HepG2 (cell line): ENCODE data around the gene PCBD2. TPM values are rescaled to one million over a fixed set of nuclear protein-coding genes. Genes with fewer than 3 reads are reported as not detected.
A peak's percentile ranks its signal among the peaks of the same experiment; 100 is the strongest.

Experiments
- CAMTA2 ChIP-seq: sonication (generic); formaldehyde crosslinking; IDR thresholded peaks from 2 replicates; pipeline ENCODE4 v1.4.0; 2020; ENCODE audit warnings: mild to moderate bottlenecking, missing genetic modification reagents, borderline replicate concordance
- JUNB ChIP-seq: sonication (generic); formaldehyde crosslinking; IDR thresholded peaks from 2 replicates; pipeline ENCODE4 v1.8.0; 2022; ENCODE audit warnings: missing genetic modification reagents, mild to moderate bottlenecking, borderline replicate concordance
- NR2F2 ChIP-seq: IDR thresholded peaks from 2 replicates; pipeline ENCODE4 v1.6.1; 2012; ENCODE audit warnings: low read depth, inconsistent platforms, borderline replicate concordance
- RXRA ChIP-seq: sonication (generic); formaldehyde crosslinking; IDR thresholded peaks from 2 replicates; pipeline ENCODE4 v1.5.1; 2020; ENCODE audit warnings: missing genetic modification reagents
- ZFP41 ChIP-seq: sonication (generic); formaldehyde crosslinking; IDR thresholded peaks from 2 replicates; pipeline ENCODE4 v1.4.0; 2020; ENCODE audit warnings: mild to moderate bottlenecking, missing genetic modification reagents, borderline replicate concordance
- ZKSCAN8 ChIP-seq: IDR thresholded peaks from 2 replicates; pipeline ENCODE4 v1.6.1; 2016; ENCODE audit warnings: borderline replicate concordance, missing genetic modification reagents, missing compliant biosample characterization
- ZNF660 ChIP-seq: sonication (generic); formaldehyde crosslinking; IDR thresholded peaks from 2 replicates; pipeline ENCODE4 v1.5.1; 2020; ENCODE audit warnings: mild to moderate bottlenecking, low read depth, missing genetic modification reagents, borderline replicate concordance
- ZNF720 ChIP-seq: sonication (generic); formaldehyde crosslinking; IDR thresholded peaks from 2 replicates; pipeline ENCODE4 v1.4.0; 2020; ENCODE audit warnings: missing genetic modification reagents
- ZNF780A ChIP-seq: sonication (generic); formaldehyde crosslinking; IDR thresholded peaks from 2 replicates; pipeline ENCODE4 v1.8.0; 2022; ENCODE audit warnings: mild to moderate bottlenecking, missing genetic modification reagents, moderate library complexity
- polyA plus RNA-seq, 8 experiments: library from polyadenylated mRNA; depleted of rRNA in 3 of 8; stranded (reverse) in 7 of 8; unstranded in 1 of 8; fragments of >200 nt; fragmentation: Illumina TruSeq in 4 of 8; extraction: Trizol in 4 of 8; gene quantifications; 2 replicates each; pipeline versions ENCODE4 v1.2.1 to v1.2.3, GENCODE V29; 2011 to 2016; ENCODE audit warnings: low read depth in 4 of 8, missing spikeins in 1 of 8, mixed read lengths in 1 of 8; ENCODE audit not compliant: insufficient read depth in 1 of 8
- total RNA-seq, 5 experiments: library from RNA; depleted of rRNA; stranded (reverse); fragments of >200 nt; fragmentation: Illumina TruSeq; extraction: Trizol; gene quantifications; 2 replicates each; pipeline ENCODE4 v1.2.3, GENCODE V29; 2016; ENCODE audit warnings: low read depth in 1 of 5
- TF ChIP-seq, protein P1 (sequence below): sonication (generic); formaldehyde crosslinking; IDR thresholded peaks from 2 replicates; pipeline ENCODE4 v1.5.0; 2020; ENCODE audit warnings: mild to moderate bottlenecking, missing genetic modification reagents, borderline replicate concordance
- TF ChIP-seq, protein P2 (sequence below): sonication (generic); formaldehyde crosslinking; IDR thresholded peaks from 2 replicates; pipeline ENCODE4 v1.4.0; 2020; ENCODE audit warnings: mild to moderate bottlenecking, missing genetic modification reagents
- TF ChIP-seq, protein P3 (sequence below): sonication (generic); formaldehyde crosslinking; IDR thresholded peaks from 2 replicates; pipeline ENCODE4 v1.8.0; 2022; ENCODE audit warnings: missing genetic modification reagents, mild to moderate bottlenecking, moderate library complexity, borderline replicate concordance
- TF ChIP-seq, protein P4 (sequence below): sonication (generic); formaldehyde crosslinking; IDR thresholded peaks from 2 replicates; pipeline ENCODE4 v1.5.0; 2020; ENCODE audit warnings: missing genetic modification reagents, mild to moderate bottlenecking, borderline replicate concordance

Gene PCBD2
- total and polyA plus RNA-seq, 2 of the 13 experiments (the other 11 are each of a cell fraction or from before 2014, with no cell fraction given): 5.5 to 12.0 TPM

DNA sequence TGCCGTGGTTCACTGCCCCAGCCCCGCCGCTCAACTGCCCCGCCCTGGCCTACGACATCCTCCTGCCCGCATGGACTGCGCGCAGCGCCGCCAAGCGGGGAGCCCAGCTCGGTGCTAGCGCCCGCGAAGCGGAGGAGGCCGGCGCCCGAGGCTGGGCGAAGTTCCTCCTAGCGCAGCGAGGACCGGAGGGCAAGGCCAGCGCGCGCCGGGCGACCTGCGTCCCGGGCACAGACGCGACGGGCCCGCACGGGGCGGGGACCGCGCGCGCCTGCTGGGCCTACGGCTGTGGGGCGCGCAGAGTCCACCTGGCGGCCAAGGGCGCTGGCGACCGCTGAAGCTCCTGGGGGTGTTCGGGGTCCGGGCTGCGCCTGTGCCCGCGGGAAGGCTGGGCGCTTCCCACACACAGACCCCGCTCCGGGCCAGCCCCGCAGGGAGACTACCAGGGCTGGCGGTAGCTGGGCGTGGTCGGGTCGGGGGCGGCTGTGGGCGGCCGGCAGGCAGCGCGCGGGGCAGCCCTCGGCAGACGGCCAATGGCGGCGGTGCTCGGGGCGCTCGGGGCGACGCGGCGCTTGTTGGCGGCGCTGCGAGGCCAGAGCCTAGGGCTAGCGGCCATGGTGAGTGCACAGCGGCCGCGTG is at the start of gene PCBD2 (continued):
- TF ChIP-seq, protein P1, sequence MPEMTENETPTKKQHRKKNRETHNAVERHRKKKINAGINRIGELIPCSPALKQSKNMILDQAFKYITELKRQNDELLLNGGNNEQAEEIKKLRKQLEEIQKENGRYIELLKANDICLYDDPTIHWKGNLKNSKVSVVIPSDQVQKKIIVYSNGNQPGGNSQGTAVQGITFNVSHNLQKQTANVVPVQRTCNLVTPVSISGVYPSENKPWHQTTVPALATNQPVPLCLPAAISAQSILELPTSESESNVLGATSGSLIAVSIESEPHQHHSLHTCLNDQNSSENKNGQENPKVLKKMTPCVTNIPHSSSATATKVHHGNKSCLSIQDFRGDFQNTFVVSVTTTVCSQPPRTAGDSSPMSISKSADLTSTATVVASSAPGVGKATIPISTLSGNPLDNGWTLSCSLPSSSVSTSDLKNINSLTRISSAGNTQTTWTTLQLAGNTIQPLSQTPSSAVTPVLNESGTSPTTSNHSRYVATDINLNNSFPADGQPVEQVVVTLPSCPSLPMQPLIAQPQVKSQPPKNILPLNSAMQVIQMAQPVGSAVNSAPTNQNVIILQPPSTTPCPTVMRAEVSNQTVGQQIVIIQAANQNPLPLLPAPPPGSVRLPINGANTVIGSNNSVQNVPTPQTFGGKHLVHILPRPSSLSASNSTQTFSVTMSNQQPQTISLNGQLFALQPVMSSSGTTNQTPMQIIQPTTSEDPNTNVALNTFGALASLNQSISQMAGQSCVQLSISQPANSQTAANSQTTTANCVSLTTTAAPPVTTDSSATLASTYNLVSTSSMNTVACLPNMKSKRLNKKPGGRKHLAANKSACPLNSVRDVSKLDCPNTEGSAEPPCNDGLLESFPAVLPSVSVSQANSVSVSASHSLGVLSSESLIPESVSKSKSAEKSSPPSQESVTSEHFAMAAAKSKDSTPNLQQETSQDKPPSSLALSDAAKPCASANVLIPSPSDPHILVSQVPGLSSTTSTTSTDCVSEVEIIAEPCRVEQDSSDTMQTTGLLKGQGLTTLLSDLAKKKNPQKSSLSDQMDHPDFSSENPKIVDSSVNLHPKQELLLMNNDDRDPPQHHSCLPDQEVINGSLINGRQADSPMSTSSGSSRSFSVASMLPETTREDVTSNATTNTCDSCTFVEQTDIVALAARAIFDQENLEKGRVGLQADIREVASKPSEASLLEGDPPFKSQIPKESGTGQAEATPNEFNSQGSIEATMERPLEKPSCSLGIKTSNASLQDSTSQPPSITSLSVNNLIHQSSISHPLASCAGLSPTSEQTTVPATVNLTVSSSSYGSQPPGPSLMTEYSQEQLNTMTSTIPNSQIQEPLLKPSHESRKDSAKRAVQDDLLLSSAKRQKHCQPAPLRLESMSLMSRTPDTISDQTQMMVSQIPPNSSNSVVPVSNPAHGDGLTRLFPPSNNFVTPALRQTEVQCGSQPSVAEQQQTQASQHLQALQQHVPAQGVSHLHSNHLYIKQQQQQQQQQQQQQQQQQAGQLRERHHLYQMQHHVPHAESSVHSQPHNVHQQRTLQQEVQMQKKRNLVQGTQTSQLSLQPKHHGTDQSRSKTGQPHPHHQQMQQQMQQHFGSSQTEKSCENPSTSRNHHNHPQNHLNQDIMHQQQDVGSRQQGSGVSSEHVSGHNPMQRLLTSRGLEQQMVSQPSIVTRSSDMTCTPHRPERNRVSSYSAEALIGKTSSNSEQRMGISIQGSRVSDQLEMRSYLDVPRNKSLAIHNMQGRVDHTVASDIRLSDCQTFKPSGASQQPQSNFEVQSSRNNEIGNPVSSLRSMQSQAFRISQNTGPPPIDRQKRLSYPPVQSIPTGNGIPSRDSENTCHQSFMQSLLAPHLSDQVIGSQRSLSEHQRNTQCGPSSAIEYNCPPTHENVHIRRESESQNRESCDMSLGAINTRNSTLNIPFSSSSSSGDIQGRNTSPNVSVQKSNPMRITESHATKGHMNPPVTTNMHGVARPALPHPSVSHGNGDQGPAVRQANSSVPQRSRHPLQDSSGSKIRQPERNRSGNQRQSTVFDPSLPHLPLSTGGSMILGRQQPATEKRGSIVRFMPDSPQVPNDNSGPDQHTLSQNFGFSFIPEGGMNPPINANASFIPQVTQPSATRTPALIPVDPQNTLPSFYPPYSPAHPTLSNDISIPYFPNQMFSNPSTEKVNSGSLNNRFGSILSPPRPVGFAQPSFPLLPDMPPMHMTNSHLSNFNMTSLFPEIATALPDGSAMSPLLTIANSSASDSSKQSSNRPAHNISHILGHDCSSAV (CRISPR knock-in tag): no peak
- peak; percentile 75 for TF ChIP-seq CAMTA2 (CRISPR knock-in tag)
- TF ChIP-seq, protein P2, sequence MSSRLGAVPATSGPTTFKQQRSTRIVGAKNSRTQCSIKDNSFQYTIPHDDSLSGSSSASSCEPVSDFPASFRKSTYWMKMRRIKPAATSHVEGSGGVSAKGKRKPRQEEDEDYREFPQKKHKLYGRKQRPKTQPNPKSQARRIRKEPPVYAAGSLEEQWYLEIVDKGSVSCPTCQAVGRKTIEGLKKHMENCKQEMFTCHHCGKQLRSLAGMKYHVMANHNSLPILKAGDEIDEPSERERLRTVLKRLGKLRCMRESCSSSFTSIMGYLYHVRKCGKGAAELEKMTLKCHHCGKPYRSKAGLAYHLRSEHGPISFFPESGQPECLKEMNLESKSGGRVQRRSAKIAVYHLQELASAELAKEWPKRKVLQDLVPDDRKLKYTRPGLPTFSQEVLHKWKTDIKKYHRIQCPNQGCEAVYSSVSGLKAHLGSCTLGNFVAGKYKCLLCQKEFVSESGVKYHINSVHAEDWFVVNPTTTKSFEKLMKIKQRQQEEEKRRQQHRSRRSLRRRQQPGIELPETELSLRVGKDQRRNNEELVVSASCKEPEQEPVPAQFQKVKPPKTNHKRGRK (CRISPR knock-in tag): no peak
- TF ChIP-seq, protein P3, sequence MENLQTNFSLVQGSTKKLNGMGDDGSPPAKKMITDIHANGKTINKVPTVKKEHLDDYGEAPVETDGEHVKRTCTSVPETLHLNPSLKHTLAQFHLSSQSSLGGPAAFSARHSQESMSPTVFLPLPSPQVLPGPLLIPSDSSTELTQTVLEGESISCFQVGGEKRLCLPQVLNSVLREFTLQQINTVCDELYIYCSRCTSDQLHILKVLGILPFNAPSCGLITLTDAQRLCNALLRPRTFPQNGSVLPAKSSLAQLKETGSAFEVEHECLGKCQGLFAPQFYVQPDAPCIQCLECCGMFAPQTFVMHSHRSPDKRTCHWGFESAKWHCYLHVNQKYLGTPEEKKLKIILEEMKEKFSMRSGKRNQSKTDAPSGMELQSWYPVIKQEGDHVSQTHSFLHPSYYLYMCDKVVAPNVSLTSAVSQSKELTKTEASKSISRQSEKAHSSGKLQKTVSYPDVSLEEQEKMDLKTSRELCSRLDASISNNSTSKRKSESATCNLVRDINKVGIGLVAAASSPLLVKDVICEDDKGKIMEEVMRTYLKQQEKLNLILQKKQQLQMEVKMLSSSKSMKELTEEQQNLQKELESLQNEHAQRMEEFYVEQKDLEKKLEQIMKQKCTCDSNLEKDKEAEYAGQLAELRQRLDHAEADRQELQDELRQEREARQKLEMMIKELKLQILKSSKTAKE (CRISPR knock-in tag): 0 out of 2 replicates have a peak, but pooled peaks have one; percentile 66
- TF ChIP-seq ZNF660: no peak
- no peak for TF ChIP-seq ZNF720 (CRISPR knock-in tag)
- no peak for TF ChIP-seq ZFP41 (CRISPR knock-in tag)
- TF ChIP-seq ZNF780A: no peak
- no peak for TF ChIP-seq JUNB (CRISPR knock-in tag)
- no peak for TF ChIP-seq NR2F2
- TF ChIP-seq ZKSCAN8 (CRISPR knock-in tag): no peak
- TF ChIP-seq, protein P4, sequence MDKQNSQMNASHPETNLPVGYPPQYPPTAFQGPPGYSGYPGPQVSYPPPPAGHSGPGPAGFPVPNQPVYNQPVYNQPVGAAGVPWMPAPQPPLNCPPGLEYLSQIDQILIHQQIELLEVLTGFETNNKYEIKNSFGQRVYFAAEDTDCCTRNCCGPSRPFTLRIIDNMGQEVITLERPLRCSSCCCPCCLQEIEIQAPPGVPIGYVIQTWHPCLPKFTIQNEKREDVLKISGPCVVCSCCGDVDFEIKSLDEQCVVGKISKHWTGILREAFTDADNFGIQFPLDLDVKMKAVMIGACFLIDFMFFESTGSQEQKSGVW (CRISPR knock-in tag): no peak
- TF ChIP-seq RXRA: peak; percentile 65; the same call in 1 of the 2 replicates
